ENCODE measurements around the gene LYRM2. TPM values are rescaled to one million over a fixed set of nuclear protein-coding genes. Genes with fewer than 3 reads are reported as not detected.

Gene LYRM2
- total RNA-seq, 1 experiment from 2014 or later, result 26.3 TPM

GRCh38 chr6:89525786-89526562, 112.6 kb downstream of the LYRM2 start:
- DNase-seq (ENCODE audit: low read depth, low spot score) (no peak), ATAC-seq (no peak)
- ChIA-PET POLR2A (no interaction called here), CTCF (no interaction called here), RAD21 (ENCODE audit: low non-redundant PET in 1 of 2, low total read pairs in 2 of 2, uncharacterized antibody in 2 of 2, unreplicated experiment in 2 of 2) (no interaction called here)
- intact Hi-C loops (cut with micrococcal nuclease), result no loop called here
- H3K4me1 ChIP-seq (ENCODE audit: control insufficient read depth in 1 of 2, insufficient read depth in 2 of 2, low read length in 2 of 2), result no peaks in the 10 kb centered on the region
- H2AFZ ChIP-seq (ENCODE audit: low read depth, low read length, poor library complexity, severe bottlenecking), result no peak overlapping the region
- H4K20me1 ChIP-seq (ENCODE audit: insufficient read depth), result no peaks in the 10 kb centered on the region
- H3K9ac ChIP-seq (ENCODE audit: low read length), result no peak overlapping the region
- H3K79me2 ChIP-seq (ENCODE audit: insufficient read depth, low read length), result no peaks in the 10 kb centered on the region
- no peak for TF ChIP-seq MAX (IDR thresholded peaks at IDR 0.05)
- no peak for TF ChIP-seq JUND (IDR thresholded peaks at IDR 0.05)
- no peak for TF ChIP-seq ZBTB33 (IDR thresholded peaks at IDR 0.05; ENCODE audit: extremely low read depth, insufficient replicate concordance, low read length)
- TF ChIP-seq ELF1 (IDR thresholded peaks at IDR 0.05; ENCODE audit: borderline replicate concordance, low read depth), result no peak
- TF ChIP-seq CBX3 (IDR thresholded peaks at IDR 0.05; ENCODE audit: low read depth), result no peak
- TF ChIP-seq SP1 (IDR thresholded peaks at IDR 0.05; ENCODE audit: low read depth), result no peak
- TF ChIP-seq YY1 (IDR thresholded peaks at IDR 0.05; ENCODE audit: extremely low read depth, insufficient replicate concordance, low read depth, low read length), result no peak
- TF ChIP-seq TCF7L2 (IDR thresholded peaks at IDR 0.05; ENCODE audit: borderline replicate concordance, extremely low read depth, insufficient read depth, insufficient read length), result no peak
- TF ChIP-seq CEBPB (IDR thresholded peaks at IDR 0.05; ENCODE audit: low read depth), result no peak
- no peak for TF ChIP-seq ZNF274 (IDR thresholded peaks at IDR 0.05; ENCODE audit: low read depth, low read length)
- TF ChIP-seq ATF3 (IDR thresholded peaks at IDR 0.05), result no peak
- no peak for TF ChIP-seq CTCF (IDR thresholded peaks at IDR 0.05 in 2 of 3, conservative IDR thresholded peaks at IDR 0.05 in 1 of 3; ENCODE audit: borderline replicate concordance in 1 of 3, insufficient read depth in 1 of 3, low read depth in 2 of 3, low read length in 2 of 3)
- no peak for TF ChIP-seq REST (IDR thresholded peaks at IDR 0.05; ENCODE audit: low read depth)
- no peak for TF ChIP-seq FOSL1 (IDR thresholded peaks at IDR 0.05; ENCODE audit: low read depth)
- TF ChIP-seq RAD21 (IDR thresholded peaks at IDR 0.05; ENCODE audit: low read depth), result no peak
- TF ChIP-seq POLR2A (IDR thresholded peaks at IDR 0.05; ENCODE audit: borderline replicate concordance, extremely low read depth, insufficient read depth, insufficient read length), result no peak
- H3K9me2 ChIP-seq (ENCODE audit: insufficient read depth), result no peaks in the 10 kb centered on the region
- no peaks in the 10 kb centered on the region for H3K27me3 ChIP-seq (ENCODE audit: insufficient read depth, low read length)
- no peak overlapping the region for H3K4me3 ChIP-seq (replicated peaks in 1 of 2; ENCODE audit: low read depth in 1 of 2, low read length in 2 of 2)
- H3K9me3 ChIP-seq (ENCODE audit: control insufficient read depth in 1 of 2, insufficient read depth in 1 of 2, low read depth in 1 of 2, low read length in 2 of 2), result no peaks in the 10 kb centered on the region
- H3K4me2 ChIP-seq (ENCODE audit: low read length), result no peak overlapping the region
- BruUV-seq (replicated peaks), result no TSS peak
- H3K36me3 ChIP-seq (ENCODE audit: control insufficient read depth in 1 of 2, insufficient read depth in 2 of 2, low read length in 2 of 2), result no peaks in the 10 kb centered on the region
- H3K27ac ChIP-seq (ENCODE audit: low read depth, low read length), result no peak overlapping the region

All from HCT116 (cell line).